NK-92 treated with Interleukin-12 subunit alpha and Interleukin-12 subunit beta, amount 100 ng/mL, for 24 hours (cell line): Measurements from ENCODE around the gene CREG1.
"Not testable (repeated sequence)": the region's sequence is repeated elsewhere in the genome, so short reads cannot be mapped to it uniquely, and the experiment has no call there.

Source experiments
- DNase-seq: peaks from one replicate; lab custom pipeline; 2025; lab: John Stamatoyannopoulos, UW

The CREG1 gene

GRCh38 chr1:167564612-167565270, 11.2 kb upstream of the CREG1 start:
- DNase-seq: no peak

- no peak for DNase-seq
Observed at GRCh38 chr1:167563579-167564246, 10.2 kb upstream of the CREG1 start.

DNA sequence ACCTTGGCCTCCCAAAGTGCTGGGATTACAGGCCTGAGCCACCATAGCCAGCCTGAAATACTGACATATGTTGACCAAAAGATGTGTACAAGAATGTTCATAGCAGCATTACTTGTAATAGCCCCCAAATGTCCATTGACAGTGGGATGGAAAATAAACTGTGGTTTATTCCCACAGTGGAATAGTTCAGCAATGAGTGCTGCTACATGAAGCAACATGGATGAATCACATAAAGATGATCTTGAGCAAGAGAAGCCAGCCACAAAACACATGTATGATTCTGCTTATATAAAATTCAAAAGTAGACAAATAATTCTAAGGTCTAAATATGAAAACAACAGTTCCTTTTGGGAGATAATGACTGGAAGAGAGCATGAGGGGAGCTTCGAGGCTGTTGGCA, 9.1 kb upstream of the CREG1 start:
- DNase-seq: no peak

- DNase-seq: no peak
Observed at GRCh38 chr1:167561753-167562152, 8.2 kb upstream of the CREG1 start.

- peak; percentile 55 for DNase-seq
Observed at GRCh38 chr1:167555971-167556714, 2.6 kb upstream of the CREG1 start.

DNA sequence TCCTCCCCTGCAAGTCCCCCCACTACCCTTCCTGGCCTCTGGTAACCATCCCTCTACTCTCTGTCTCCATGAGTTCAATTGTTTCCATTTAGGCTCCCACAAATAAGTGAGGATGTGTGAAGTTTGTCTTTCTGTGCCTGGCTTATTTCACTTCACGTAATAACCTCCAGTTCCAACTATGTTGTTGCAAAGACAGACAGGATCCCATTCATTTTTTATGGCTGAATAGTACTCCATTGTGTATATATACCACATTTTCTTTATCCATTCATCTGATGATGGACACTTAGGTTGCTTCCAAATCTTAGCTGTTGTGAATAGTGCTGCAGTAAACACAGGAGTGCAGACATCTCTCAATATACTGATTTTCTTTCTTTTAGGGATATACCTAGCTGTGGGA, 1.5 kb upstream of the CREG1 start:
- not testable (repeated sequence) for DNase-seq

DNA sequence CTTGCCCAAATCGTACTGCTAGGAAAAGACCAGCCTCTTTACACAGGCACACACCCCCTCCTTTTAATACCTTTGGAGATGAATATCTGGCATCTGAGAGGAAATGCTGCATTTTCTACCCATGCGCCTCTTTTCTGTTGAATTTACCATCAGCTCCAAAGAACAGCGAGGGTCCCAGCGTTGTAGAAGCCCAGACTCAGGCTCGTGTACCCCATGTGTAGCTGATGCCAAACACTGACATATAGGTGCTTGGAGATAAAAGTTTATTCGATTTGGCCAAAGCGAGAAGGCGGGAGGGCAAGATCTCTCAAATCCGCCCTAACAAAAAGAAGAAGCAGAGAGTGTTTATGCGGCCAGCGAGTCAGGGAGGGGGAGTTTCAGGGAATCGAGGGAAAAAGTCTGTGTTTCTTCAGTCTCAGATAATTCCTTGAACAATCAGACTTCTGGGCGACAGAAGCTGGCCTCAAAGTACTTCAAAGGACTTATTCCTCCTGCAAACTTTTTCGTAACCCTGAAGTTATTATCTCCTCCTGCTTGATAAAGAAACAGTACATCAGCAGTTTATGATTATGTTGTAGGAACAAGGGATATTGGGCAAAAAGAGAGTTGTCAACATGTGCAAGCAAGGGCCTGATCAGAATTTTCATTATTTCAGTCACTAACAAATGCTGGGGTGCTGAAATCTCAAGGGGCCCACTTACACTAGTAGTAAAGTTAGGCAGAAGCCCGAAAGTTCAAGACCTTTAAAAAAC, 642 bp upstream of the CREG1 start:
- no peak for DNase-seq

DNA sequence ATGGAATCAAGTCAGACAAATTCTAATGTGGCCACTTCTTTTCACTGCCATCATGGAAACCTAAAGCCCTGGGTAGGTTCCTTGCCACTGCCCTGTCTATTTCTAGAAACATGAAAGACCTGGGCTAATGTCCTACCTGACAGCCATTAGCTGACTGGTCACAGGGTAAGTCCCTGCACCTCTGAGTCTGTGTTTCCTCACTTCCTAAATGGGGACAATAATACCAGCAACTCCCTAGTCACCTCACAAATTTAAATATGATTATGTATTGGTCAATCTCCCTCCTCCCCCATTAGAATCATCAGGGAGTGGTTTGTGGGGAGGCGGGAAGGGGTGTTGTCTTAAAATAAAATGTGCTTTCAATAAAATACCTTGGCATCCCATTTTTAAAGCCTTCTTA, 2.2 kb downstream of the CREG1 start:
- no peak for DNase-seq

DNA sequence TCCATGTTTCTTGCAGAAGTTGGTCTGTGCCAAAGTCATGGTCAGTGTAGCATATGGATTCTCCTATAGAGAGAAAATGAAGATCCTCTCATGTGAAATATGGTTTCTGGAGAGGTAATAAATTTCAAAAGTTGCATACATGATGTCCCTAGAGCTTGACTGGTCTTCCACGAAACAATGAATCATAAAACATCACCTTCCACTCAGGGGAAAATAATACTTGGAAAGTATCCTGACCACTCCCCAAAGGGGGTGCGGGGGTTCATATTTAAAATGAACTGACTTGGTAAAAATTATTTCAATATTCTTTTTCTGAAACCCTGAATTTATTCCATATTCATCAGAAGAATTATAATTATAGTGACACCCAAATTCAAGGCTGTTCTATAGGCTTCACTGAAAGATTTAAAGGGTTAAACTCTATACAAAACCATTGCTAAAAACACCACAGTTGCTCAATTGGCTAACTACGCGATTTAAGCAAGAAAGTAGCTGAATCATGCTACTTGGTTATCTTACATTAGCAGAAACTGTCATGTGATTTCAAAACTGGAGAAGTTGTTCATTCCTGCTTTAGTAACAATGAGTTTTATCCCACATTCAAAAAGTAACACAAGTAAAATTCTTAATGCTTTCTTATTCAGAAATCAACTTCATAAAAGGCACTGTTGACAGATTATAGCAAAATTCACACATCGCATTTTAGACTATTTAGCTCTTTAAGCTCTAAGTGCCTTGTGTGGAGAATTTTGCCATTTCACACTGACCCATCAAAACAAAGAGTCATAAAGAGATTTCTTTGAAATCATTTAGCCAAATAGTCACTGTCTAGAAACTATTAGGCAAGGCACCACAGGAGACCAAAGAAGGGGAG, 5.3 kb downstream of the CREG1 start:
- no peak for DNase-seq

DNA sequence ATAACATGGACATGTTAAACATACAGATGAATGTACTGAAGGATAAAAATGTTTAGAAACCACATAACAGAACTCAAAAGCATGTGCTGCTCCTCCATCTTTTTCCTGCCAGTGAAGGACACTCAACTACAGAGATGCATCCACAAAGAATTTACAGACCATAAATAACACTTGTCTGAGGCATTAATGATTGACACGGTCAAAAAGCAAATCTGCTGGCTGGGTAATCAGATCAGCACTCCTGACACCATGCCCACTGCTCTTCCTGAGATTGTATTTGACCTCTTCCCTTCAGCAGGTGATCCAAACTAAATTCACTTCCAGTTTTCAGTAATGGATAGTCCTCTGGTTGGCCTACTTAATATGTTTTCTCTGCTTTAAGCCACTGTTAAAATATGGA, 6.6 kb downstream of the CREG1 start:
- DNase-seq: no peak

GRCh38 chr1:167545349-167545748, 8.2 kb downstream of the CREG1 start:
- DNase-seq: no peak

- DNase-seq: peak; percentile 71
Observed at GRCh38 chr1:167544447-167545093, 9.0 kb downstream of the CREG1 start.

GRCh38 chr1:167543199-167543990, 10.2 kb downstream of the CREG1 start:
- DNase-seq: no peak

DNA sequence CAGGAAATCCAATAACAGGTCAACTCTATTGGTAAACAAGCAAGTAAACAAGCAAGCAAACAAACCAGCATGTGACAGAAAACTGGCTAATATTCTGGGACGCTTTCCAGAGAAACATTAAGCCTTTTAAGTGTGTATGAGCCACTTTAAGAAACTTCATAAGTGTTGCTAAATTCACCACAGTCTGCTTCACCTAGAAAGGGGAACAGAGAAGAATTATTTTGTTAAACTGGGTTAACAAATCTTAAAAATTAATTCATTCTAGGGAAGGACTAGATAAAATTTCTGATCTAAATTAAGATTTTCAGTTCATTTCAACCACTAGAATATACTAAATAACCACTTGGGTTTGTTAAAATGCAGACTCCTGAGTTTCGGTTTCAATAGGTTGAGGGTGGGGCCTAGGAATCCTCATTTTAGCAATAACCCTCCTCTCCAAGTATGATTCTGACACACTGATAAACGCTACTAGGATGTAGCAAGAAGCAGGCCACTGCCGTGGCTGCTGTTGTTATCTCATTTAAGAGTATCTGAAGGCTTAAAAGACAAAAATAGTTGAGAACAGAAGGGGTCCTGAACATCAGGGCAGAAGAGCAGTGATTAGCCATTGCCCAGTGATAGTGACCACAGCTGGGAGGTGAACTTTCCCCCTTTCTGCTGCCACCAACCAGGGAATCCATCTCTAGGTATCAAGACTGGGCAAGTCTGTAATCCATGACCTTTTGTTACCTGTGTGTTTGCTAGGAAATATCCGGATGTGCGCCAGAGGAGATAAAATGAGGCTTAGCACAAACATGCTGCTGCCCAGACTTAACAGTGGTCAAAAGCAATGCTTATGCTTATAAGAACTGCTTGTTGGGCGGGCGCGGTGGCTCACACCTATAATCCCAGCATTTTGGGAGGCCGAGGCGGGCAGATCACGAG, 11.2 kb downstream of the CREG1 start:
- no peak for DNase-seq

GRCh38 chr1:167541610-167542009, 12.0 kb downstream of the CREG1 start:
- DNase-seq: no peak

GRCh38 chr1:167541003-167541402, 12.6 kb downstream of the CREG1 start:
- no peak for DNase-seq

- no peak for DNase-seq
Observed at GRCh38 chr1:167538657-167539056, 14.9 kb downstream of the CREG1 start.

DNA sequence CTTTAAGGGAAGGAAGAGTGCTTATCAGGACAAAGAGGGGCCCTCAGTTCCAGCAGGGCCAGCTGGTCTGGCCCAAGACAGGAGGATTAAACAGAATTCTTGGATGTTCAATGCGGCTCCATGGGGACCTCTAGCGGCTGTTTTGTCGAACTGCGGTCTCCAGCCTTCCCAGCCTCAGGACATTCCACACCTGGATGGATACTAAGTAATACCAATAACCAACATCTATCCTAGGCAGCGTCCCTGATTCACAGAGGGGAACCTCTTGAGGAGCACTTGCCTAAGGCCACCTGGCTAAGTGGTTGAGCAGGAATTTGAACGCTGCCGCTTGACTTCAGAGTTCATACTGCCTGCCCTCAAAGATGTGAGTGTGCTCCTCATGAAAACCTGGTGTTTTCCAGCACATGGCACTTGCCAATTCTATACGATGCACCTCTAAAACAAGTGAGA, 19.7 kb downstream of the CREG1 start:
- peak; percentile 23 for DNase-seq
